Transverse colon (tissue), 4 donors: ENCODE results near the gene REEP1. TPM values are rescaled to one million over a fixed set of nuclear protein-coding genes. Genes with fewer than 3 reads are reported as not detected.

Experiments
- DNase-seq: peaks from one replicate; pipeline ENCODE4 v3.0.0-alpha.2; 2019
- H3K27ac ChIP-seq, 4 donors: fragments of 200-600 bp; sonication (generic); 2 replicates each; pipeline ENCODE4 v1.5.1; 2016 to 2018; ENCODE audit warnings: inconsistent platforms in 4 of 4
- H3K27me3 ChIP-seq: fragments of 200-600 bp; sonication (generic); 2 replicates; pipeline ENCODE4 v1.5.1; 2017; ENCODE audit warnings: inconsistent platforms
- H3K36me3 ChIP-seq, 4 donors: fragments of 200-600 bp; sonication (generic); 2 replicates each; pipeline ENCODE4 v1.5.1; 2017 to 2019; ENCODE audit warnings: inconsistent platforms in 4 of 4
- H3K4me1 ChIP-seq, 4 donors: fragments of 200-600 bp; sonication (generic); 2 replicates each; pipeline ENCODE4 v1.5.1; 2017 to 2020; ENCODE audit warnings: inconsistent platforms in 4 of 4
- H3K4me3 ChIP-seq, 4 donors: fragments of 200-600 bp; sonication (generic); 1 replicate in 1 of 4; 2 replicates in 3 of 4; pipeline versions ENCODE4 v1.5.1 to v1.6.1; 2017 to 2019; ENCODE audit warnings: inconsistent platforms in 4 of 4
- H3K9me3 ChIP-seq, 2 donors: fragments of 200-600 bp; sonication (generic); 2 replicates each; pipeline ENCODE4 v1.5.1; 2017 to 2019; ENCODE audit warnings: inconsistent platforms in 2 of 2
- EP300 ChIP-seq: sonication (generic); formaldehyde crosslinking; IDR thresholded peaks from one replicate; pipeline ENCODE4 v1.6.1; 2017; ENCODE audit warnings: antibody characterized with exemption, low read depth
- POLR2A ChIP-seq: fragments of 450-650 bp; IDR thresholded peaks from one replicate; pipeline ENCODE4 v1.6.1; 2016; ENCODE audit warnings: antibody characterized with exemption, mild to moderate bottlenecking, moderate library complexity
- POLR2AphosphoS5 ChIP-seq, 3 donors: sonication (generic); formaldehyde crosslinking; IDR thresholded peaks; one replicate each; pipeline ENCODE4 v1.6.1; 2016; ENCODE audit warnings: antibody characterized with exemption in 3 of 3
- WGBS, 2 donors: methylation state at CpG; one replicate each; pipeline ENCODE4 v1.1.5; 2018; ENCODE audit warnings: low coverage in 1 of 2; 5-methylcytosine and 5-hydroxymethylcytosine counted together
- in situ Hi-C, 4 donors: fragments of 200-750 bp; cut with MboI; loops; one replicate each; pipeline versions ENCODE4 v1.15.0 to v1.15.1; 2017; ENCODE audit warnings: low sequenced_read_pairs in 3 of 4, low pct_ligation_motif_present in 1 of 4, low pct_unique_long_range_greater_than_20kb in 1 of 4
- intact Hi-C: fragments of 100-400 bp; cut with DNase I; formaldehyde crosslinking; loops from one replicate; pipeline ENCODE4 v1.15.1; 2023; ENCODE audit warnings: low total_unique reads
- total RNA-seq, 4 donors: library from RNA; depleted of rRNA; stranded (reverse); fragments of >200 nt; gene quantifications; one replicate each; pipeline ENCODE4 v1.1.0, GENCODE V29; 2016
- TF ChIP-seq, protein P1 (sequence below), 5 experiments: fragments of 200-600 bp in 3 of 5; fragments of 450-650 bp in 2 of 5; sonication (generic) in 3 of 5; IDR thresholded peaks; 1 replicate in 2 of 5; 2 replicates in 3 of 5; pipeline ENCODE4 v1.5.1; 2016 to 2017; ENCODE audit warnings: antibody characterized with exemption in 5 of 5, inconsistent platforms in 3 of 5, mild to moderate bottlenecking in 2 of 5, moderate library complexity in 1 of 5

REEP1 gene
- total RNA-seq, 4 donors from 2014 or later, result 14.1 to 196 (median 32.3) TPM

DNA sequence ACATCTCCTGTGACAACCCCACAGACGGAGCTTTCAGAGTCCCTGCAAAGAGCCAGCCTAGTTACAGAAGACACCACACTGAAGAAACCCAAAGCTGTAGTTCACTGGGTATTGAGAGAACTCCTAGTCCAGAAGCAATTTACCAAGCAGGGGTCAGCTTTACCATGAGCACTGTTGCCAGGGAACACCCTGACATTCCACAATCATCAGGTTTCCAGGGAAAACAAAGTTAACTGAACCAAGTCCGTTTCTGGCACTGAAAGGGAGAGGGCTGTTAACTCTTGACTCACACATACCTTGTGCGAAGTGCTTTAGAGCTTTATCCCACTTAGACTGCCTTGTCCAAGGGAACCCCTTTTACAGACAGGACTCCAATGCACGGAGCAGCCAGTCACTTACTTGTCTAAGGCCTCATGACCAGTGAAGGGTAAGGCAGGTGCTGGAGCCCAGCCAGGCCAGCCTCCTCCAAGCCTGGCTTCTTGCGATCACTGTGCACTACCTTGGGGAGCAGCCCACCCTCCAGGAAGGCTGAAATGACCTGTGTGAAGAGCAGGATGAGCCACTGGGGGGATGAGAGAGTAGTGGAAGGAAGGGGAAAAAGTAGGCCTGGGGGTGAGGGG is 53.9 kb downstream of the REEP1 start:
- intact Hi-C loops, result no loop called here
- peaks cover 0 to 21% (median 16%) of the 10 kb centered on the region in 4 donors for H3K4me1 ChIP-seq
- no peaks in the 10 kb centered on the region for H3K27me3 ChIP-seq
- peak overlapping the region in 1 of 4 donors; percentile 29 for H3K27ac ChIP-seq
- TF ChIP-seq, protein P1, sequence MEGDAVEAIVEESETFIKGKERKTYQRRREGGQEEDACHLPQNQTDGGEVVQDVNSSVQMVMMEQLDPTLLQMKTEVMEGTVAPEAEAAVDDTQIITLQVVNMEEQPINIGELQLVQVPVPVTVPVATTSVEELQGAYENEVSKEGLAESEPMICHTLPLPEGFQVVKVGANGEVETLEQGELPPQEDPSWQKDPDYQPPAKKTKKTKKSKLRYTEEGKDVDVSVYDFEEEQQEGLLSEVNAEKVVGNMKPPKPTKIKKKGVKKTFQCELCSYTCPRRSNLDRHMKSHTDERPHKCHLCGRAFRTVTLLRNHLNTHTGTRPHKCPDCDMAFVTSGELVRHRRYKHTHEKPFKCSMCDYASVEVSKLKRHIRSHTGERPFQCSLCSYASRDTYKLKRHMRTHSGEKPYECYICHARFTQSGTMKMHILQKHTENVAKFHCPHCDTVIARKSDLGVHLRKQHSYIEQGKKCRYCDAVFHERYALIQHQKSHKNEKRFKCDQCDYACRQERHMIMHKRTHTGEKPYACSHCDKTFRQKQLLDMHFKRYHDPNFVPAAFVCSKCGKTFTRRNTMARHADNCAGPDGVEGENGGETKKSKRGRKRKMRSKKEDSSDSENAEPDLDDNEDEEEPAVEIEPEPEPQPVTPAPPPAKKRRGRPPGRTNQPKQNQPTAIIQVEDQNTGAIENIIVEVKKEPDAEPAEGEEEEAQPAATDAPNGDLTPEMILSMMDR (IDR thresholded peaks at IDR 0.05), result no peak
- TF ChIP-seq POLR2AphosphoS5 (IDR thresholded peaks at IDR 0.05), result no peak
- TF ChIP-seq EP300, result no peak
- TF ChIP-seq POLR2A, result no peak
- DNase-seq, result no peak
- WGBS, 2 donors, result 52 to 92% methylated on average over 1 to 5 of the region's 5 CpGs
- H3K9me3 ChIP-seq, result no peaks in the 10 kb centered on the region
- H3K36me3 ChIP-seq, result no peaks in the 10 kb centered on the region
- no peak overlapping the region for H3K4me3 ChIP-seq
- in situ Hi-C loops, result no loop called here

DNA sequence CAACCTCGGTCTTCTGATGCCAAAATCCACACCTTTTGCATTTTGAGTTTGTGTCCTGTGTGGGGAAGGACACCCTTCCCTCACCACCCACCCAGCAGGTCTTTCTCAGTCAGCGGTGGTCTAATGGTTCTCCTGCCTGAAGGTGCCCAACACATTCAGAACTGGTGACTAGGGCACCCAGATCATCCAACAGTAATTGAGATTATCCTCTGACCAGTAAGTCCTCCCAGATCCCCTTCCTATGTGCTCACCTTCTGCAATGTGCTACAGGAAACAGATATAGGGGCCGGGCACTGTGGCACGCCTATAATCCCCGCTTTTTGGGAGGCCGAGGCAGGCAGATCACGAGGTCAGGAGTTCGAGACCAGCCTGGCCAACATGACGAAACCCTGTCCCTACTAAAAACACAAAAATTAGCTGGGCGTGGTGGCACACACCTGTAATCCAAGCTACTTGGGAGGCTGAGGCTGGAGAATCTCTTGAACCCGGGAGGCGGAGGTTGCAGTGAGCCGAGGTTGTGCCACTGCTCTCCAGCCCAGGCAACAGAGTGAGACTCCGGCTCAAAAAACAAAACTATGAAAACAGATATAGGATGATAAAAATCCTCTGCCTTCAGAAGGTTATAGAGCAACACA is 56.2 kb downstream of the REEP1 start:
- TF ChIP-seq EP300 (no peak), POLR2A (no peak), POLR2AphosphoS5 (IDR thresholded peaks at IDR 0.05) (no peak)
- TF ChIP-seq, protein P1 (IDR thresholded peaks at IDR 0.05), result no peak
- intact Hi-C loops, result no loop called here
- H3K4me3 ChIP-seq, result no peak overlapping the region
- no peaks in the 10 kb centered on the region for H3K9me3 ChIP-seq
- H3K36me3 ChIP-seq, result no peaks in the 10 kb centered on the region
- DNase-seq, result no peak
- H3K27ac ChIP-seq, result peak overlapping the region in 3 of 4 donors; percentile 46 to 71 (median 58)
- peaks cover 0 to 22% (median 16%) of the 10 kb centered on the region in 4 donors for H3K4me1 ChIP-seq
- 88% methylated on average over 14 of the region's 14 CpGs; no CpG with 5 or more reads in 1 of the 2 donors for WGBS, 2 donors
- no peaks in the 10 kb centered on the region for H3K27me3 ChIP-seq
- in situ Hi-C loops, result no loop called here

- no peak for DNase-seq
- Histone ChIP-seq H3K27me3 (no peaks in the 10 kb centered on the region), H3K4me3 (no peak overlapping the region), H3K27ac (peak overlapping the region; percentile 29 to 71 (median 52)), H3K9me3 (no peaks in the 10 kb centered on the region), H3K4me1 (peaks cover 7 to 31% (median 24%) of the 10 kb centered on the region in 4 donors), H3K36me3 (no peaks in the 10 kb centered on the region)
- WGBS, 2 donors, result 62 to 63% methylated on average over 2 to 5 of the region's 5 CpGs
- intact Hi-C loops, result no loop called here
- in situ Hi-C loops, result no loop called here
- TF ChIP-seq POLR2AphosphoS5 (IDR thresholded peaks at IDR 0.05) (peak in 2 of 3 donors; percentile 37 to 40), POLR2A (no peak)
- TF ChIP-seq, protein P1 (IDR thresholded peaks at IDR 0.05), result no peak
Measured at GRCh38 chr2:86280191-86280667, 57.2 kb downstream of the REEP1 start.

GRCh38 chr2:86275962-86276361 is 61.5 kb downstream of the REEP1 start:
- H3K4me3 ChIP-seq, result no peak overlapping the region
- no peak for DNase-seq
- intact Hi-C loops (no loop called here), in situ Hi-C loops (no loop called here)
- H3K27me3 ChIP-seq, result no peaks in the 10 kb centered on the region
- no peaks in the 10 kb centered on the region for H3K36me3 ChIP-seq
- H3K27ac ChIP-seq, result peak overlapping the region; percentile 65 to 79 (median 74)
- peaks cover 8 to 9% of the 10 kb centered on the region in 2 donors for H3K9me3 ChIP-seq
- 90% methylated on average over 3 of the region's 3 CpGs; no CpG with 5 or more reads in 1 of the 2 donors for WGBS, 2 donors
- peaks cover 10 to 34% (median 27%) of the 10 kb centered on the region in 4 donors for H3K4me1 ChIP-seq
- TF ChIP-seq EP300, result no peak
